ENCODE results near the gene NELFCD. TPM values are rescaled to one million over a fixed set of nuclear protein-coding genes. Genes with fewer than 3 reads are reported as not detected.

NELFCD gene
- polyA plus RNA-seq, 1 of the 3 experiments (the other 2 are of a cell fraction): 90.0 TPM

GRCh38 chr20:58942549-58942948 is 38.5 kb upstream of the NELFCD start:
- no peak for DNase-seq
- Histone ChIP-seq H3K27ac (ENCODE audit: low read depth in 2 of 2, low read length in 1 of 2) (no peak overlapping the region), H3K9ac (no peak overlapping the region), H4K20me1 (ENCODE audit: insufficient read depth) (no peaks in the 10 kb centered on the region), H3K9me3 (no peaks in the 10 kb centered on the region), H3K4me1 (ENCODE audit: control insufficient read depth in 1 of 2, insufficient read depth in 2 of 2, low read depth in 1 of 2, low read length in 1 of 2) (no peaks in the 10 kb centered on the region), H3K79me2 (ENCODE audit: insufficient read depth) (no peaks in the 10 kb centered on the region), H3K36me3 (replicated peaks in 1 of 2; ENCODE audit: control insufficient read depth in 1 of 2, insufficient read depth in 2 of 2, low read length in 1 of 2) (no peaks in the 10 kb centered on the region), H3K27me3 (ENCODE audit: insufficient read depth) (peaks cover 12% of the 10 kb centered on the region; the same call in 1 of the 2 replicates), H3K9me2 (no peaks in the 10 kb centered on the region), H3F3A (replicated peaks; ENCODE audit: insufficient read depth) (no peaks in the 10 kb centered on the region), H2AFZ (ENCODE audit: low read depth) (no peak overlapping the region), H3K4me2 (no peak overlapping the region), H3K4me3 (ENCODE audit: low read depth in 2 of 2, low read length in 1 of 2) (no peak overlapping the region)
- no peak for TF ChIP-seq FOSL2 (IDR thresholded peaks at IDR 0.05; ENCODE audit: borderline replicate concordance, low read depth)
- no peak for TF ChIP-seq POLR2AphosphoS5 (IDR thresholded peaks at IDR 0.05; ENCODE audit: low read depth, low read length)
- TF ChIP-seq TEAD4 (IDR thresholded peaks at IDR 0.05; ENCODE audit: borderline replicate concordance, insufficient read depth): no peak
- TF ChIP-seq RAD21 (IDR thresholded peaks at IDR 0.05; ENCODE audit: low read length): no peak
- no peak for TF ChIP-seq YY1 (IDR thresholded peaks at IDR 0.05; ENCODE audit: low read depth)
- no peak for TF ChIP-seq RXRA (IDR thresholded peaks at IDR 0.05; ENCODE audit: borderline replicate concordance, low read depth)
- no peak for TF ChIP-seq RCOR1 (IDR thresholded peaks at IDR 0.05; ENCODE audit: low read length)
- TF ChIP-seq CHD2 (IDR thresholded peaks at IDR 0.05; ENCODE audit: low read length, partially characterized antibody): no peak
- TF ChIP-seq JUND (IDR thresholded peaks at IDR 0.05): no peak
- no peak for TF ChIP-seq FOXM1 (IDR thresholded peaks at IDR 0.05; ENCODE audit: low read depth)
- TF ChIP-seq FOXJ3 (CRISPR knock-in tag; IDR thresholded peaks at IDR 0.05): no peak
- TF ChIP-seq TCF12 (IDR thresholded peaks at IDR 0.05): no peak
- no peak for TF ChIP-seq NRF1 (IDR thresholded peaks at IDR 0.05; ENCODE audit: low read depth, low read length)
- TF ChIP-seq SIN3A (IDR thresholded peaks at IDR 0.05; ENCODE audit: borderline replicate concordance, low read depth, low read length): no peak
- no peak for TF ChIP-seq MEF2A (IDR thresholded peaks at IDR 0.05; ENCODE audit: borderline replicate concordance, low read depth)
- no peak for TF ChIP-seq MXI1 (IDR thresholded peaks at IDR 0.05; ENCODE audit: low read depth, low read length)
- TF ChIP-seq CTCF (IDR thresholded peaks at IDR 0.05): no peak
- TF ChIP-seq NFIC (IDR thresholded peaks at IDR 0.05; ENCODE audit: borderline replicate concordance): no peak
- TF ChIP-seq ELF1 (IDR thresholded peaks at IDR 0.05): no peak
- ChIA-PET POLR2A (no interaction called here), CTCF (interaction anchor here (0.7 to 1.7 kb wide), 3 partner anchors 16 to 513 kb away, joined by 3 to 4 read pairs (median 3); no protein-coding TSS in a partner anchor)
- 79% methylated on average over 4 of the region's 4 CpGs for WGBS (ENCODE audit: low lambda C conversion rate)

DNA sequence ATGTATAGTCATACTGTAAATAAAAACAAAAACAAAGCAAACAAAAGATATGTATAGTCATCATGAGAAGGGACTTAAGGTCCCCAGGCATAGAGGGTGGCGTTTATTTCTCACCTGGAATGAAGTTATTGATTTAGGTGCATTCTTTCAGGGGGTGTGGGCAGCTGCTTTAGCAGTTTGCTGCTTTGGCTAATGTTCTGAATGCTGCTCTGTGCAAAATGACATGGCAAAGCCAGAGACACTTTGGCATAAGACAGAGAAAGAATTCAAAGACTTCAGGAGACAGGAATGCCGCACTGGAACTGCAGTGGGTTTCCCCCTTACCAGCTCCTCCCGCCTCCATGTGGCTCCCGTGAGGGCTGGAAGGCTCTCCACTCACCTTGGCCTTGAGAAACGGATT is 36.4 kb upstream of the NELFCD start:
- H3K27me3 ChIP-seq (ENCODE audit: insufficient read depth): peaks cover 12% of the 10 kb centered on the region; the same call in 1 of the 2 replicates
- H3K4me2 ChIP-seq: no peak overlapping the region
- POLR2A ChIA-PET: no interaction called here
- H3K9me3 ChIP-seq: no peaks in the 10 kb centered on the region
- no peak for TF ChIP-seq POLR2AphosphoS5 (IDR thresholded peaks at IDR 0.05; ENCODE audit: low read depth, low read length)
- TF ChIP-seq NRF1 (IDR thresholded peaks at IDR 0.05; ENCODE audit: low read depth, low read length): no peak
- no peak for TF ChIP-seq TCF12 (IDR thresholded peaks at IDR 0.05)
- no peak for TF ChIP-seq MEF2A (IDR thresholded peaks at IDR 0.05; ENCODE audit: borderline replicate concordance, low read depth)
- TF ChIP-seq USF1 (IDR thresholded peaks at IDR 0.05; ENCODE audit: borderline replicate concordance, low read depth): no peak
- TF ChIP-seq, protein P1, sequence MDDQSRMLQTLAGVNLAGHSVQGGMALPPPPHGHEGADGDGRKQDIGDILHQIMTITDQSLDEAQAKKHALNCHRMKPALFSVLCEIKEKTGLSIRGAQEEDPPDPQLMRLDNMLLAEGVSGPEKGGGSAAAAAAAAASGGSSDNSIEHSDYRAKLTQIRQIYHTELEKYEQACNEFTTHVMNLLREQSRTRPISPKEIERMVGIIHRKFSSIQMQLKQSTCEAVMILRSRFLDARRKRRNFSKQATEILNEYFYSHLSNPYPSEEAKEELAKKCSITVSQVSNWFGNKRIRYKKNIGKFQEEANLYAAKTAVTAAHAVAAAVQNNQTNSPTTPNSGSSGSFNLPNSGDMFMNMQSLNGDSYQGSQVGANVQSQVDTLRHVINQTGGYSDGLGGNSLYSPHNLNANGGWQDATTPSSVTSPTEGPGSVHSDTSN (IDR thresholded peaks at IDR 0.05): no peak
- TF ChIP-seq, protein P2, sequence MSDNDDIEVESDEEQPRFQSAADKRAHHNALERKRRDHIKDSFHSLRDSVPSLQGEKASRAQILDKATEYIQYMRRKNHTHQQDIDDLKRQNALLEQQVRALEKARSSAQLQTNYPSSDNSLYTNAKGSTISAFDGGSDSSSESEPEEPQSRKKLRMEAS (IDR thresholded peaks at IDR 0.05; ENCODE audit: low read depth): no peak
- TF ChIP-seq CTCF (IDR thresholded peaks at IDR 0.05): no peak
- no peaks in the 10 kb centered on the region for H3K79me2 ChIP-seq (ENCODE audit: insufficient read depth)
- no peak overlapping the region for H2AFZ ChIP-seq (ENCODE audit: low read depth)
- CTCF ChIA-PET: no interaction called here
- H3K27ac ChIP-seq (ENCODE audit: low read depth in 2 of 2, low read length in 1 of 2): no peak overlapping the region
- H3K4me1 ChIP-seq (ENCODE audit: control insufficient read depth in 1 of 2, insufficient read depth in 2 of 2, low read depth in 1 of 2, low read length in 1 of 2): no peaks in the 10 kb centered on the region
- DNase-seq: no peak
- H3K9ac ChIP-seq: no peak overlapping the region
- no peaks in the 10 kb centered on the region for H3K9me2 ChIP-seq
- no peaks in the 10 kb centered on the region for H3K36me3 ChIP-seq (replicated peaks in 1 of 2; ENCODE audit: control insufficient read depth in 1 of 2, insufficient read depth in 2 of 2, low read length in 1 of 2)
- H3K4me3 ChIP-seq (ENCODE audit: low read depth in 2 of 2, low read length in 1 of 2): no peak overlapping the region
- no peaks in the 10 kb centered on the region for H4K20me1 ChIP-seq (ENCODE audit: insufficient read depth)
- H3F3A ChIP-seq (replicated peaks; ENCODE audit: insufficient read depth): no peaks in the 10 kb centered on the region
- 59% methylated on average over 5 of the region's 5 CpGs for WGBS (ENCODE audit: low lambda C conversion rate)

All from SK-N-SH (cell line).